Suprapubic skin (tissue), 4 donors: ENCODE data around the gene PDE3A.

Experiments
- EP300 ChIP-seq: sonication (generic); formaldehyde crosslinking; IDR thresholded peaks from one replicate; pipeline ENCODE4 v1.6.1; 2017; ENCODE audit warnings: antibody characterized with exemption
- POLR2A ChIP-seq, 2 donors: fragments of 450-650 bp; IDR thresholded peaks; one replicate each; pipeline ENCODE4 v1.6.1; 2017; ENCODE audit warnings: antibody characterized with exemption in 2 of 2, mild to moderate bottlenecking in 2 of 2, moderate library complexity in 2 of 2
- POLR2AphosphoS5 ChIP-seq, 3 donors: sonication (generic); formaldehyde crosslinking; IDR thresholded peaks; one replicate each; pipeline ENCODE4 v1.6.1; 2017; ENCODE audit warnings: antibody characterized with exemption in 3 of 3
- TF ChIP-seq, protein P1 (sequence below), 2 donors: fragments of 200-600 bp in 1 of 2; fragments of 450-650 bp in 1 of 2; sonication (generic) in 1 of 2; IDR thresholded peaks; one replicate each; pipeline ENCODE4 v1.5.1; 2016 to 2019; ENCODE audit warnings: antibody characterized with exemption in 2 of 2, mild to moderate bottlenecking in 1 of 2, moderate library complexity in 1 of 2

DNA sequence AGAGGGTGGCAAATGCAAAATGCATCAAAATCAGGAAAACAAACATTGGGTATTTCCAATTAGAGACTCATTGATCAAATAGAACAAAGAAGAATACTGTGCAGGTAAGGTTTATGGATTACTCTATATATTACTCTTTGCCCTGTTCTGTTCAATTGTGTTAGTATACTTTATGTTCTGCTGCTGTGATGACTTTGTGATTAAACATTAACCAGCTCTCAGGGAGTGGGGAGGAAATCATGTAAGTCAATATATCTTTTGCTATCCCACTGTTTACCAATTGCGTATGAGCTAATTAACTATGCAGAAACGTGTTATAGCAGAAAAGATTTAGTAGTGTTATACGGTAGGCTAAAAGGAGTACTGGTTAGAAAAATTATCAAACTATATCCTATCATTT lies 129.4 kb downstream of the PDE3A start:
- TF ChIP-seq, protein P1, sequence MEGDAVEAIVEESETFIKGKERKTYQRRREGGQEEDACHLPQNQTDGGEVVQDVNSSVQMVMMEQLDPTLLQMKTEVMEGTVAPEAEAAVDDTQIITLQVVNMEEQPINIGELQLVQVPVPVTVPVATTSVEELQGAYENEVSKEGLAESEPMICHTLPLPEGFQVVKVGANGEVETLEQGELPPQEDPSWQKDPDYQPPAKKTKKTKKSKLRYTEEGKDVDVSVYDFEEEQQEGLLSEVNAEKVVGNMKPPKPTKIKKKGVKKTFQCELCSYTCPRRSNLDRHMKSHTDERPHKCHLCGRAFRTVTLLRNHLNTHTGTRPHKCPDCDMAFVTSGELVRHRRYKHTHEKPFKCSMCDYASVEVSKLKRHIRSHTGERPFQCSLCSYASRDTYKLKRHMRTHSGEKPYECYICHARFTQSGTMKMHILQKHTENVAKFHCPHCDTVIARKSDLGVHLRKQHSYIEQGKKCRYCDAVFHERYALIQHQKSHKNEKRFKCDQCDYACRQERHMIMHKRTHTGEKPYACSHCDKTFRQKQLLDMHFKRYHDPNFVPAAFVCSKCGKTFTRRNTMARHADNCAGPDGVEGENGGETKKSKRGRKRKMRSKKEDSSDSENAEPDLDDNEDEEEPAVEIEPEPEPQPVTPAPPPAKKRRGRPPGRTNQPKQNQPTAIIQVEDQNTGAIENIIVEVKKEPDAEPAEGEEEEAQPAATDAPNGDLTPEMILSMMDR (IDR thresholded peaks at IDR 0.05), result no peak
- no peak for TF ChIP-seq POLR2A (IDR thresholded peaks at IDR 0.05)
- TF ChIP-seq POLR2AphosphoS5 (IDR thresholded peaks at IDR 0.05), result no peak
- TF ChIP-seq EP300, result no peak
